ENCODE data around the gene FYB1. TPM values are rescaled to one million over a fixed set of nuclear protein-coding genes. Genes with fewer than 3 reads are reported as not detected.

The FYB1 gene
- total RNA-seq, 1 donor: under 0.01 TPM

DNA sequence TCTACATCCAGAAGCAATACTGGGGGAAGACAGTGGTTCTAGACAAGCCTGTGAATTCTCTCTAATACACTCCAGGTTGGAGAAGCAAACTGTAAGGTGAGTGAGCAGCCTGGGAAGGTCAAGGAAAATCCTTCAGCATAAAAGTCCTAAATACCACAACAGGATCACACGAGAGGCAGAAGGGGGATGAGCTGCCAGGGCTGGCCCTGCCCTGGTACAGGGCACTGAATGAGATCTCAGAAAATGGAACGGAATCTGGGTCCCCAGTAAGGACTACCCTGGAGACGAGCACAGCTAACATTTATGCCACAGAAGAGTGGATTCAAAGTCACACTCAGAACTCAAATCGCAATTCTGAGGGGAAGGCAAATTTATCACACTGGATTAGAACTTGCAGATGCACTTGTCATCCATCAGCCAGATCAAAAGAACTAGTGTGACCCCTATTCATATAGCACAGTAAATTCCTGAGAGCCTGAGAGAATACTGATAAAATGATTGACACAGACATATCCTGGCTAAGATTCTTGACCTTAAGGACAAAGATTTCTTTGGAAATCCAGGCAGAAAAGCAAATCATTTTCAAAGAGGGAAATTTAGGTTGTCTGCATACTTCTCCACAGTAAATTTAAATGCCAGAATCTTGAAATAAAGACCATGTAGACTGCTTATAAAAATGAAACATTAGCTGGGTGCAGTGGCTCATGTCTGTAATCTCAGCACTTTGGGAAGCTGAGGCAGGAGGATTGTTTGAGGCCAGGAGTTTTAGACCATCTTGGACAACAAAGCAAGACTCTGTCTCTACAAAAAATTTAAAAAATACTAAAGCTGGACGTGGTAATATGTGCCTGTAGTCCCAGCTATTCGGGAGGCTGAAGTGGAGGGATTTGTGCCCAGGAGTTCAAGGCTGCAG, 25.6 kb downstream of the FYB1 start:
- peaks cover 9% of the 10 kb centered on the region for H3K4me1 ChIP-seq (ENCODE audit: insufficient read depth, low read length)
- no peak overlapping the region for H2AFZ ChIP-seq (ENCODE audit: low read length)
- no peaks in the 10 kb centered on the region for H3K9me3 ChIP-seq (ENCODE audit: low read depth, low read length)
- no peak overlapping the region for H3K4me3 ChIP-seq (ENCODE audit: insufficient read depth, low read length)
- no peaks in the 10 kb centered on the region for H3K79me2 ChIP-seq (ENCODE audit: insufficient read depth, low read length)
- no peaks in the 10 kb centered on the region for H4K20me1 ChIP-seq (ENCODE audit: insufficient read depth, low read length)
- H3K4me2 ChIP-seq (ENCODE audit: insufficient read depth, low read length): no peak overlapping the region
- TF ChIP-seq, protein P1, sequence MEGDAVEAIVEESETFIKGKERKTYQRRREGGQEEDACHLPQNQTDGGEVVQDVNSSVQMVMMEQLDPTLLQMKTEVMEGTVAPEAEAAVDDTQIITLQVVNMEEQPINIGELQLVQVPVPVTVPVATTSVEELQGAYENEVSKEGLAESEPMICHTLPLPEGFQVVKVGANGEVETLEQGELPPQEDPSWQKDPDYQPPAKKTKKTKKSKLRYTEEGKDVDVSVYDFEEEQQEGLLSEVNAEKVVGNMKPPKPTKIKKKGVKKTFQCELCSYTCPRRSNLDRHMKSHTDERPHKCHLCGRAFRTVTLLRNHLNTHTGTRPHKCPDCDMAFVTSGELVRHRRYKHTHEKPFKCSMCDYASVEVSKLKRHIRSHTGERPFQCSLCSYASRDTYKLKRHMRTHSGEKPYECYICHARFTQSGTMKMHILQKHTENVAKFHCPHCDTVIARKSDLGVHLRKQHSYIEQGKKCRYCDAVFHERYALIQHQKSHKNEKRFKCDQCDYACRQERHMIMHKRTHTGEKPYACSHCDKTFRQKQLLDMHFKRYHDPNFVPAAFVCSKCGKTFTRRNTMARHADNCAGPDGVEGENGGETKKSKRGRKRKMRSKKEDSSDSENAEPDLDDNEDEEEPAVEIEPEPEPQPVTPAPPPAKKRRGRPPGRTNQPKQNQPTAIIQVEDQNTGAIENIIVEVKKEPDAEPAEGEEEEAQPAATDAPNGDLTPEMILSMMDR (IDR thresholded peaks at IDR 0.05; ENCODE audit: extremely low read depth, low read depth, low read length): no peak
- H3K27me3 ChIP-seq (ENCODE audit: insufficient read depth, low read length): peaks cover 32% of the 10 kb centered on the region
- no peaks in the 10 kb centered on the region for H3K36me3 ChIP-seq (ENCODE audit: insufficient read depth, low read length)
- no peak for DNase-seq (ENCODE audit: insufficient read length, low spot score, missing footprints)
- no peak overlapping the region for H3K27ac ChIP-seq (ENCODE audit: low read depth, low read length)

DNA sequence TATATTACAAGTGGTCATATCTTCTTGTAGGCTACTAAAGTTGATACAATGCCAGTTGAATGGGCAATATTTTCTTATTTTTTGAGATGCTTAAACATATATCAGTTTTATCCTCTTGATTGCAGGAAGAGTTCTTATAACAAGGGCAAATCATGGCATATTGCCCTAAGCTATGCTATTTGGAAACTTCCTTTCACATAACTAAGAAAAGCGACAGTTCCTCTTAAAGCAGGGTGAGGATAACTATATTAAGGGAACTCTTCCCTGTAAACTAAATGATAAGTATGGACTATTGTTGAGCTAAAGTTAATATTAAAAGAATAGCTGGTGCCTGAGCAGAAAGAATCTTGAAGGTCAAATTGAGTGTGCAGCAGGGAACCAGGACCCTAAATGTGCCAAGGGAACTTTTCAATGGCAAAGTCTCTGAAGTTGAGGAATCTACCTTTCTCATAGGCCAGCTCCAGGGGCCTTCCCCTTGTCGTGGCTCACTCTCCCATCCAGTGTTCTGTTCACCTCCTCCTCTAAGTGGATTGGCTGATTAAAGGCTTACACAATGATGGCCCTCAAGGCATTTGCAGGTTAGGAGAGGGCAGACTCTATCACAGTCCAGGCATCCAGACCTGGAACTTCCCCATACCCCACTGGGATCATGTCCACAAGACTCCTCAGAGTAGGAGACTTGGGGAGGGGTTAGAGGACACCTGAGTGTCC, 26.8 kb downstream of the FYB1 start:
- peaks cover 36% of the 10 kb centered on the region for H3K27me3 ChIP-seq (ENCODE audit: insufficient read depth, low read length)
- H4K20me1 ChIP-seq (ENCODE audit: insufficient read depth, low read length): no peaks in the 10 kb centered on the region
- no peak overlapping the region for H3K4me2 ChIP-seq (ENCODE audit: insufficient read depth, low read length)
- TF ChIP-seq, protein P1 (IDR thresholded peaks at IDR 0.05; ENCODE audit: extremely low read depth, low read depth, low read length): no peak
- H3K9me3 ChIP-seq (ENCODE audit: low read depth, low read length): no peaks in the 10 kb centered on the region
- H3K4me3 ChIP-seq (ENCODE audit: insufficient read depth, low read length): no peak overlapping the region
- no peak overlapping the region for H2AFZ ChIP-seq (ENCODE audit: low read length)
- no peak for DNase-seq (ENCODE audit: insufficient read length, low spot score, missing footprints)
- H3K79me2 ChIP-seq (ENCODE audit: insufficient read depth, low read length): no peaks in the 10 kb centered on the region
- H3K27ac ChIP-seq (ENCODE audit: low read depth, low read length): no peak overlapping the region
- H3K4me1 ChIP-seq (ENCODE audit: insufficient read depth, low read length): peaks cover 9% of the 10 kb centered on the region
- H3K36me3 ChIP-seq (ENCODE audit: insufficient read depth, low read length): no peaks in the 10 kb centered on the region

DNA sequence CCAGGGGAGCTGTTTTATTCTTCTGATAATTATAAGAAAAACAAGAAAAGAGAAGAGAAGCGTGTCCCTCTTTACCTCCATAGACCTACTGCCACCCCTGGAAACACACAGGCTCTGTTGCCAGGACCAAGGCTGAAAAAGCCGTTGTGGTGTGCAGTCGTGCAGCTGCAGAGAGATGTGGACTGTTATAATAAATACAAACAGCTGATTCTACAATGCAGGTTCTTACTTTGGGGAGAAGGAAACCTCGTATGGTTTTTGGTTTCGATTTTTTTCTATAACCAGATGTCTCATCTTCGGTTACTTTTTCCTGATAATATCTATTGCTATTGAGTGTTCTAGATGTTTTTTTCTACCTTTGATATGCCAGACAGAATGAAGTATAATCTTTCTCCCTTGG, 28.1 kb downstream of the FYB1 start:
- TF ChIP-seq, protein P1 (IDR thresholded peaks at IDR 0.05; ENCODE audit: extremely low read depth, low read depth, low read length): no peak
- no peaks in the 10 kb centered on the region for H3K36me3 ChIP-seq (ENCODE audit: insufficient read depth, low read length)
- DNase-seq (ENCODE audit: insufficient read length, low spot score, missing footprints): no peak
- no peaks in the 10 kb centered on the region for H3K79me2 ChIP-seq (ENCODE audit: insufficient read depth, low read length)
- H3K4me2 ChIP-seq (ENCODE audit: insufficient read depth, low read length): no peak overlapping the region
- H3K27me3 ChIP-seq (ENCODE audit: insufficient read depth, low read length): peaks cover 36% of the 10 kb centered on the region
- no peak overlapping the region for H3K4me3 ChIP-seq (ENCODE audit: insufficient read depth, low read length)
- H3K27ac ChIP-seq (ENCODE audit: low read depth, low read length): no peak overlapping the region
- H2AFZ ChIP-seq (ENCODE audit: low read length): no peak overlapping the region
- H4K20me1 ChIP-seq (ENCODE audit: insufficient read depth, low read length): no peaks in the 10 kb centered on the region
- H3K9me3 ChIP-seq (ENCODE audit: low read depth, low read length): no peaks in the 10 kb centered on the region
- H3K4me1 ChIP-seq (ENCODE audit: insufficient read depth, low read length): peaks cover 9% of the 10 kb centered on the region
